ENCODE measurements around the gene ZSCAN1.

DNA sequence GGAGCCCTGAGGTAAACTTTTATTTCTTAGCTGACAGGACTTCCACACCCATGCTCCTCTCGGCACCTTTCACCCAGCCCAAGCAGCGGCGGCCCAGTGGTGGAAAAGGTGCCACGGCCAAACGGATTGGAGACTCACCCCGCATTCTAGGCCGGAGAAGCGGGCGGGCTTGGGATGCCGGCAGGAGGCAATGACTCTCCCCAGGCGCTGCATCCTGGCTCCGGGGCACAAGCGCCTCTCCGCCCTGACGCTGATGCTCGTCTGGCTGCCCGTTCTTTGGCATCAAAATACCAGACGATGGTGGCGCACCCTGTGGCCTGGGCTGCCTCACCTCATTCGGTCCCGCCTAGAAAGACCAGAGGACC lies 24.5 kb upstream of the ZSCAN1 start:
- TF ChIP-seq CTCF (IDR thresholded peaks at IDR 0.05), result no peak
- TF ChIP-seq POLR2A (IDR thresholded peaks at IDR 0.05), result no peak

All from heart left ventricle (tissue), 13 donors.